Left lobe of liver (tissue), 1 donor: ENCODE data around the gene OR6X1. TPM values are rescaled to one million over a fixed set of nuclear protein-coding genes. Genes with fewer than 3 reads are reported as not detected.

Experiments
- total RNA-seq: library from RNA; stranded (reverse); gene quantifications from one replicate; pipeline ENCODE4 v1.2.1, GENCODE V29; 2021
- donor health status: DM: no; HTN: yes; CAD: no.

The OR6X1 gene
- total RNA-seq, 1 donor from 2014 or later = not detected

Other genes starting within 250 kb of the OR6X1 start
- not detected for gene SCN3B, start 99.9 kb downstream of the OR6X1 start, total RNA-seq
- 3.4 TPM for gene ZNF202, start 12.9 kb downstream of the OR6X1 start, total RNA-seq
- not detected for gene OR6M1, start 51.8 kb upstream of the OR6X1 start, total RNA-seq
- gene TMEM225, start 131.2 kb upstream of the OR6X1 start, total RNA-seq = not detected
- gene OR8D4, start 147.6 kb upstream of the OR6X1 start, total RNA-seq = not detected
- not detected for gene OR4D5, start 185.1 kb upstream of the OR6X1 start, total RNA-seq
- gene OR6T1, start 189.3 kb upstream of the OR6X1 start, total RNA-seq = not detected
- not detected for gene OR10S1, start 223.3 kb upstream of the OR6X1 start, total RNA-seq
- not detected for gene OR10G6, start 240.6 kb upstream of the OR6X1 start, total RNA-seq